RWPE1 (cell line): Measurements from ENCODE around the gene THBD.

Experiments used
- CTCF ChIA-PET: fragments of 350-600 bp; sonication (Branson Sonifier 250); formaldehyde crosslinking; extraction: SDS; loops from one replicate; lab custom pipeline; 2021; lab: Yijun Ruan, JAX
- POLR2A ChIA-PET: fragments of 400-600 bp; formaldehyde crosslinking; extraction: SDS; loops from one replicate; lab custom pipeline; 2020; ENCODE audit warnings: antibody characterized with exemption; ENCODE audit not compliant: low non-redundant PET; lab: Yijun Ruan, JAX
- DNase-seq: peaks from one replicate; pipeline ENCODE4 v3.0.0; 2012; ENCODE audit warnings: low spot score
- H3K27ac ChIP-seq: fragments of 450-650 bp; 2 replicates; pipeline ENCODE4 v1.5.1; 2017
- TF ChIP-seq, protein P1 (sequence below): fragments of 450-650 bp; conservative IDR thresholded peaks from 2 replicates; pipeline ENCODE4 v1.5.1; 2017; ENCODE audit warnings: low read depth, mild to moderate bottlenecking

THBD gene

DNA sequence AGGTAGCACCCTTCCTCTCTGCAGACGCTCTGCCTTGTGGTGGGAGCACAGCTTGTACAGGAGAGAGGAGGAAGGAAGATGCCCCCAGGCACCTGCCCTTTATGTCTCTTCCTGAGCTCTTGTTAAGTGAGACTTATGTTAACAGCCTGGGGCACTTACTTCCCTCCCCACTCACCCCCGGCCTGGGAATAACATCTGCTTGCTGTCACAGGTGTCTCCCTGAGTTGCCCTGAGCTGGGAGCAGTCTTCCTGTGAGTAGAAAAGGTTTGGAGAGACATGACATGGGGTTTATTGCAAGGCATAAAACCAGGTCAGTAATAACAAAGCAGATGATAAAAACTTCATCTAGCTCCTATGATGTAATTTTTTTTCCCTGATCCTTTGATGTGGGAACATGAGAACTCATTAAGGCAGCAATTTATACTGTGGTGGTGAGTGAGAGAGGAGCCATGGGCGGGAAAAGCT lies 12.4 kb downstream of the THBD start:
- H3K27ac ChIP-seq: no peak overlapping the region
- DNase-seq: no peak
- CTCF ChIA-PET: interaction anchor here (1.6 kb wide), 1 partner anchor 346 kb away, joined by 4 read pairs; no protein-coding TSS in a partner anchor
- POLR2A ChIA-PET: no interaction called here
- TF ChIP-seq, protein P1, sequence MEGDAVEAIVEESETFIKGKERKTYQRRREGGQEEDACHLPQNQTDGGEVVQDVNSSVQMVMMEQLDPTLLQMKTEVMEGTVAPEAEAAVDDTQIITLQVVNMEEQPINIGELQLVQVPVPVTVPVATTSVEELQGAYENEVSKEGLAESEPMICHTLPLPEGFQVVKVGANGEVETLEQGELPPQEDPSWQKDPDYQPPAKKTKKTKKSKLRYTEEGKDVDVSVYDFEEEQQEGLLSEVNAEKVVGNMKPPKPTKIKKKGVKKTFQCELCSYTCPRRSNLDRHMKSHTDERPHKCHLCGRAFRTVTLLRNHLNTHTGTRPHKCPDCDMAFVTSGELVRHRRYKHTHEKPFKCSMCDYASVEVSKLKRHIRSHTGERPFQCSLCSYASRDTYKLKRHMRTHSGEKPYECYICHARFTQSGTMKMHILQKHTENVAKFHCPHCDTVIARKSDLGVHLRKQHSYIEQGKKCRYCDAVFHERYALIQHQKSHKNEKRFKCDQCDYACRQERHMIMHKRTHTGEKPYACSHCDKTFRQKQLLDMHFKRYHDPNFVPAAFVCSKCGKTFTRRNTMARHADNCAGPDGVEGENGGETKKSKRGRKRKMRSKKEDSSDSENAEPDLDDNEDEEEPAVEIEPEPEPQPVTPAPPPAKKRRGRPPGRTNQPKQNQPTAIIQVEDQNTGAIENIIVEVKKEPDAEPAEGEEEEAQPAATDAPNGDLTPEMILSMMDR: no peak

DNA sequence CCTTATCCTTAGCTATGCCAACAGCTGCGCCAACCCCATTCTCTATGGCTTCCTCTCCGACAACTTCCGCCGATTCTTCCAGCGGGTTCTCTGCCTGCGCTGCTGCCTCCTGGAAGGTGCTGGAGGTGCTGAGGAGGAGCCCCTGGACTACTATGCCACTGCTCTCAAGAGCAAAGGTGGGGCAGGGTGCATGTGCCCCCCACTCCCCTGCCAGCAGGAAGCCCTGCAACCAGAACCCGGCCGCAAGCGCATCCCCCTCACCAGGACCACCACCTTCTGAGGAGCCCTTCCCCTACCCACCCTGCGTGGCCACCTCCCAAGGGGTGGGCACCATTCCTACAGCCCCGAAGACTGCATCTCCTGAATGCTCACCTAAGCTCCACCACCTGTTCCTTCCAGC lies 13.1 kb downstream of the THBD start:
- ChIA-PET CTCF (no interaction called here), POLR2A (no interaction called here)
- TF ChIP-seq, protein P1: no peak
- no peak overlapping the region for H3K27ac ChIP-seq
- DNase-seq: no peak

DNA sequence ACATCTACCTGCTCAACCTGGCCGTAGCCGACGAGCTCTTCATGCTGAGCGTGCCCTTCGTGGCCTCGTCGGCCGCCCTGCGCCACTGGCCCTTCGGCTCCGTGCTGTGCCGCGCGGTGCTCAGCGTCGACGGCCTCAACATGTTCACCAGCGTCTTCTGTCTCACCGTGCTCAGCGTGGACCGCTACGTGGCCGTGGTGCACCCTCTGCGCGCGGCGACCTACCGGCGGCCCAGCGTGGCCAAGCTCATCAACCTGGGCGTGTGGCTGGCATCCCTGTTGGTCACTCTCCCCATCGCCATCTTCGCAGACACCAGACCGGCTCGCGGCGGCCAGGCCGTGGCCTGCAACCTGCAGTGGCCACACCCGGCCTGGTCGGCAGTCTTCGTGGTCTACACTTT lies 13.7 kb downstream of the THBD start:
- no peak overlapping the region for H3K27ac ChIP-seq
- TF ChIP-seq, protein P1: no peak
- CTCF ChIA-PET: interaction anchor here (0.6 kb wide), 1 partner anchor 1975 kb away, joined by 3 read pairs; no protein-coding TSS in a partner anchor
- DNase-seq: no peak
- POLR2A ChIA-PET: no interaction called here

DNA sequence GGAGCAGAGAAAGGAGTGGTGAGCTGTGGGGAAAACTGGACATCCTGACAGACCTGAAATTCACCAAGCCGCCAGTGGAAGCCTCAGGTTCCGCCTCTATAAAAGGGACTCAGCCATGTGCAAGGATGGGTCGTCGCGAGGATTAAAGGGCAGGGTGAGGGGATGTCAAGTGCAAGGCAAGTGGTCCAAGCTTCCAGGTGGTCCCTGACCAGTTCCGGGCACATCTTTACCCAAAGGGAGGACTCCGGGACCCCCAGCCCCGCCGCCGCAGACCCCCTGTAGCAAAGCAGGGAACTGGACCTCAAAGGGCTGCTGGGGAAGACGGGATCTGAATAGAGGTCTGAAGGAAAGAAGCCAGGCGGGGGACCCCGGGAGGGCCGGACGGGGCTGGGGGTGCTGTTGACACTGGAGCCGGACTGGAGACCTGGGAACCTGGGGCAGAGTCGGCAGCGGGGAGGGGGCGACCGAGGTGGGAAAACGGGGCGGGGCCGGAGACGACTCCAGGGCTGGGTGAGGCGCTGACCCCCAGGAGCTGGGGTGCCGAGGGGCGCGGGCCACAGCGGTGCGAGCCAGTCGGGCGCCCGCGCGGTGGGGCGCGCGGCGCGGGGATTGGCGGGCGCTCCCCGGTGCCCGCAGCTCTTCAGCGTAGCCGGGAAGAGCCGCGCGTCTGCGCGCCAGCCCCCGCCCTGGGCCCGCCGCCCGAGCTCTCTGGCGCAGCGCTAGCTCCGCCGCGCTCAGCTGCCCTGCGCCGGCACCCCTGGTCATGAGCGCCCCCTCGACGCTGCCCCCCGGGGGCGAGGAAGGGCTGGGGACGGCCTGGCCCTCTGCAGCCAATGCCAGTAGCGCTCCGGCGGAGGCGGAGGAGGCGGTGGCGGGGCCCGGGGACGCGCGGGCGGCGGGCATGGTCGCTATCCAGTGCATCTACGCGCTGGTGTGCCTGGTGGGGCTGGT lies 14.5 kb downstream of the THBD start, which contains the start of gene SSTR4:
SSTR4 (plus strand) TSS at position 592 of the 951 bp plus-strand sequence; CDS start at position 764, 172 bp downstream.
- no peak within 1 kb of the TSS for H3K27ac ChIP-seq
- TF ChIP-seq, protein P1: no peak
- POLR2A ChIA-PET: no interaction called here
- CTCF ChIA-PET: interaction anchor here (0.6 to 0.7 kb wide), 2 partner anchors 144 to 1975 kb away, joined by 3 to 4 read pairs; no protein-coding TSS in a partner anchor
- no peak for DNase-seq

DNA sequence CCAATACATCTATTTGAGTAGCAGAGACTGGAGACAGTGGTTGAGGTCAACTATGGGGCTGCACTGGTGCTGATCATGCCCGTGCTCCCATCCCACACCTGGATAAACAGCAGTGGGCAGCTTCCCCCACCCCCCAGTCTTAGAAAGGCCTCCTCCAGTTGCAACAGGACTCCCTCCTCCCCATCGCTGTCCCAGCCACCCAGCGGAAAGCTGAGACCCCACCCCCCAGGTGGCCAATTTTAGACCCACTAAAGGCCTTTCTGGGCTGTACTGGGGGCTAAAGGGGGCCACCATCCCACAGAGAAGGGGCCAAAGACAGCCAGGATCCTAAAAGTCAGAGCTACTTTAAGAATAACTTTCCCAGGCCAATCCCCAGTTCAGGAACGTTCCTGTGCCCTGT lies 15.6 kb downstream of the THBD start:
- TF ChIP-seq, protein P1: no peak
- no peak for DNase-seq
- CTCF ChIA-PET: no interaction called here
- H3K27ac ChIP-seq: no peak overlapping the region
- POLR2A ChIA-PET: no interaction called here

DNA sequence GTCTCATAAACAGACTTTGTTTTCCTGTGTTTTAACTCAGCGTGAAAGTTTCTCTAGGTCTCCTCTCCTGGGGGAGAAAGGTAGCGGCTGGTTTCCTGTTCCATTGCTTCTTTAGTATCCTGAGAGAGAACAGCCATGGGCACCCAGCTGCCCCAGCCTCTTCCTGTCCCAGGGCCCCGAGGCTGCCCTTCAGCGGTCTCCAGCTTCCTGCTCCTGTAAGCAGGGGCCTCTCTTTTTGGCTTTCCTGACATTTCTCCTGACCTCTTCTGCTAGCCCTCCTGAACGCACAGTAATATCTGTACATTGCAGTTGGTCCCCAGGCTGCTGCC lies 16.8 kb downstream of the THBD start:
- CTCF ChIA-PET: interaction anchor here (0.5 kb wide), 1 partner anchor 15 kb away, joined by 3 read pairs; no protein-coding TSS in a partner anchor
- TF ChIP-seq, protein P1: no peak
- POLR2A ChIA-PET: no interaction called here
- no peak for DNase-seq
- H3K27ac ChIP-seq: no peak overlapping the region
